Measurements from ENCODE around the gene ADD1.
"Not testable (repeated sequence)": the region's sequence is repeated elsewhere in the genome, so short reads cannot be mapped to it uniquely, and the experiment has no call there.

The ADD1 gene

DNA sequence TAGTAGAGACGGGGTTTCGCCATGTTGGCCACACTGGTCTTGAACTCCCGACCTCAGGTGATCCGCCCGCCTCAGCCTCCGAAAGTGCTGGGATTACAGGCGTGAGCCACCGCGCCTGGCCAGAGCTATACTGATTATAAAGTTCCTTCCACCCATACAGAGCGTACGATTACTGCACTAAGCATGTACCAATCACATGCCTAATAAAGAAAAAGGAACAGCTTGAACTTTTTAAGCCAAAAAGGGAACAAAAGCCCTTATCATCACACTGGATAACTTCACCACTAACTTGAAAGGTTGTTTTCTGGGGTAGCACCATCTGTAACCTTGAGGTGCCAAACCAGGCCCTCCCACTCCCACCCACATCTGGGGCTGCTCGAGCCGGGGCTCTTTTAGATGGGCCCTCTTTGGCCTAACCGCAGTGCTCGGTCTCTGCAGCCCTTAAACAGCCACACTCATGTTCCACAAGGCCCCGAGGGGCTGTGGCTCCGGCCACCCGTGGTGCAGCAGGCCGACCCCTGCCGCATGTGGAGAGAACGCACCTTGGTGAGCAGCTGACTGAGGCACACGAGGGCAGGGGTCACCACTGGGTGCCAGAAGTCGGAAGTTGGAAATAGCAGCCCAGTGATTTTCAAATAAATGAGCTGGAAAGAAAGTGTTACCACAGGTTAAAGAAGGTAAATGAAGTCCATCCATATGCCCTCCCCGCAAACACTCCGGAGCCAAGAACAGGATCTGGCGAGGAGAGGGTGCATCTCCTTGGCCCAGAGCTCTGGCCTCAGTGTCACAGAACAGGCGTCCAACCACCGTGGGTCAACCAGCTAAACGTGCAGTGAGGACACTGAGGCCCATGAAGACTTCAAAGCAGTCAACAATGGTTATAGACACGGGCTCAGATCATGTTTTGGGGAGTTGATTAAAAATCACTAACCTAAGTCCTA, 101.2 kb downstream of the ADD1 start:
- DNase-seq (ENCODE audit: low read depth): no peak

DNA sequence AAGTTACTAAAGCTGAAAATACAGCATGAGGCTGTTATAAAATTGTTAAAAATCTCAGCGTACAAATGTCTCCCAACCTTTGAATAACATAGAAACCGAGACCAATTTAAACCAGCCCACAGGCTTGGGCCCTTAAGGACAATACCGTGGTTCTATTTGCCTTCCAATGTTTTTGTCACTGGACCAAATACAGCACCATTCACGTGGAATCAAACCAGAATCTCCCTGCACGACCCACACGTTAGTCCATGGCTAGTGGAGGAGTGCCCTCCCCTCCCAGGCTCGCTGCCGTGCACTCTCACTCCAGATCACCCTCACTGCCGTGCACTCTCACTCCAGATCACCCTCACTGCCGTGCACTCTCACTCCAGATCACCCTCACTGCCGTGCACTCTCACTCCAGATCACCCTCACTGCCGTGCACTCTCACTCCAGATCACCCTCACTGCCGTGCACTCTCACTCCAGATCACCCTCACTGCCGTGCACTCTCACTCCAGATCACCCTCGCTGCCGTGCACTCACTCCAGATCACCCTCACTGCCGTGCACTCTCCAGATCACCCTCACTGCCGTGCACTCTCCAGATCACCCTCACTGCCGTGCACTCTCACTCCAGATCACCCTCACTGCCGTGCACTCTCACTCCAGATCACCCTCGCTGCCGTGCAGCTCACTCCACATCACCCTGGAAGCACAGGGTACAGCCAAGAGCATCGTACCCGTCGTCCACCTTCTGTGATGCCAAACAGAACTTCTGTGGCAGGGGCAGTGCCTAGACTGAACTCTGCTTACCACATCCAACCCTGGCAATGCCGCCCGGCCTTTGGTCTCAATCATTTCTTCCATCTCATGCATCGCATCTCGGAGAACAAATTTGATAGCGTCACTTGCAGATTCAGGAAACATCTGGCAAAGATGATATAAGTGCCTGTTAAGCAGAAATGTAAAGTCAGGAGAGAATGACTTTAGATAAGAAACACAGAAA, 102.3 kb downstream of the ADD1 start:
- not testable (repeated sequence) for DNase-seq (ENCODE audit: low read depth)

DNA sequence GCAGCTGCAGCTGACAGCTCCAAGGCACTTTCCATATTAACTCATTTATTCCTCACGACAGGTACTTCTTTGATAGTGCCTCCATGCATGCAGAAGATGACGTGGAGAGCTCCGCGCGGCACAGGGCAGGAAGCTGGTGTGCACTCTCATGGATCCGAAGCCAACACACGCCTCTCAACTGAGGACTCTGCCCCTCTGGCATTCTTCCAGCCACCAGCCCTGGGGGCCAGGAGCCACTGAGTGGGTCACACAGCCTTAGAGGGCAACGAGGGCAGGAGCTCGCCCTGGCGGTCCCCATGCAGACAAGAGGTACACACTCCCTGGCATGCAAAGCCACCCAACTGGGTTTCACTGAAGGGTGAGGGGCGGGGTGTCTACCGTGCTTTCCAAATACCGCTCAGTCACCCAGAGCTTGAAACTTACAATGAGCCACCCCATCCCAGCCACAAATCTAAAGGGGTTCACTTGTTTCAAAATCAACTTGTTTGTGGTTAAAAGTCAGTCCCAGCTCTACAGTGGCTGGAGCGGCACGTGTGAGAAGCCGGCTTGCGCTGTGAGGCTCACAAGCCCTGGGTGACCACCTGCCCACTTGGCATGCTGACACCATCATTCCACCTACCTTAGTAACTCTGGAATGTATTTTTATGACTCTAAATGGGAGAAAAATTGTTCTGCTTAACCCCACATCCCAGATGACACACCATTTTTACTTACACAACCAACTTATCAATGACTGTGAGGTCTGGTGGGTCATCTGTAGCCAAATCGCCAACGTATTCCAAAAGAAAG, 103.4 kb downstream of the ADD1 start:
- DNase-seq (ENCODE audit: low read depth): no peak

DNA sequence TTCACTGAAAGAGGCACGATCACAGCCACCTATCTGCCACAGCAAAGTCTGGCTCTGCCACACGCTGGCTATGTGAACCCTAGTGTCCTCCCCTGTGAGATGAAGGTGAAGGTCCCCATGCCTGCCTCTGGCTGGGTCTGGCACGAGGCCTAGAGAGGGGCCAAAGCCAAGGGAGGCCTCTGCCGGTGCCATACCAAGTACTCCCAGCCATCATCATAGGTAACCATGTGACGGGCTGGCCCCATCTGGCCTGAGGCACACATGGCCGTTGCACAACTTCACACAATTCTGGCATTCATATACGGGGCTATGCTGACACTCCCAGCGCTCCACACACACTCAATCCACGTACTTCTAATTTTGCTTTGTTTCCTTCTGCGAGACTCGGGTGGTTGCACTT, 104.3 kb downstream of the ADD1 start:
- no peak for DNase-seq (ENCODE audit: low read depth)

DNA sequence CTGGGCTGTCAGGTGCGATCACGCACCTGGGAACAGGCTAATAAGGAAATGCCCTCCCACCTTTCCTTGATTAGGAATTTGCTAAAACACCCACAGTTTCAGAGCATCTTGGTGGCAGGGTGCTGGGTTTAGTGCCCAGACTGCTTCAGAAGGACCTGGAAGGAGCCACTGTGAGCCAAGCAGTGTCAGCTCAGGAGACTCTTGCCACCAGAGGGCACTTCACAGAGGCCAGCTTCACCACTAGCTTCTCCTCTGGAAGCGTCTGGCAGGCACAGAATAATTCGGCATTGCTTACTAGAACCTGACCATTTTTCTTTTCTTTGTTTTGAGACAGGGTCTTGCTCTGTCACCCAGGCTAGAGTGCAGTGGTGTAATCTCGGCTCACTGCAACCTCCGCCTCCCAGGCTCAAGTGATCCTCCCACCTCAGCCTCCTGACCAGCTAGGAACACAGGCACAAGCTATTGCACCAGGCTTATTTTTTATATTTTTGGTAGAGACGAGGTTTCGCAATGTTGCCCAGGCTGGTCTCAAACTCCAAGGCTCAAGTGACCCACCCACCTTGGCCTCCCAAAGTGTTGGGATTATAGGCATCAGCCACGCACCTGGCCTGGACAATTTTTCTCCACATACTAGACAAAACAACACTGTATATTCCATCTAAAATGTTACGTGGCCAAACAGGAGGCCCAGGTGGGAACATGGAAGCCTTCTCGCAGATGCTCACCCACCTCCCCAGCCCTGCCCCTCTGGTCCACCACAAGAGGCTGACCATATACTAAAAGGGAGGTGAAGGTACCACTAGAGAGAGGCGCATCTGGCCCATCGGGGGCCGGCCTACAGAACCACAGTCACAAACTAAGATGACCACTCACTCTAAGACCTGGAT, 105.5 kb downstream of the ADD1 start:
- DNase-seq (ENCODE audit: low read depth): no peak

DNA sequence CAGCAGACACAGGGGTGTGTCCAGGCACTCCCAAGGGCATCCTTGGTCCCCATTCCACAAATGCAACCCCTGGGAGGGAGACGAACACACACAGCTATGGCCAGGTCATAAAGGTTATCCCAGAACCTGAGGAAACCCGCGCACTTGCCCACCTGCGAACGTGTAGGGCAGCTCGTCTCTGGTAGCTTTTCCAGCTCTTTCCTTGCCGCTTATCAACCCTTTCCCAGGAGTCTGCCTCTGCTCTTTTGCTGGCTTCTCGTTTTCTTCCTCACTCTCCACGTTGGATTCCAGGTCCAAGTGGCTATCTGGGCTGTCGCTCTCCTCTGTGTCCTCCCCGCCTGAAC, 106.1 kb downstream of the ADD1 start:
- DNase-seq (ENCODE audit: low read depth): no peak

DNA sequence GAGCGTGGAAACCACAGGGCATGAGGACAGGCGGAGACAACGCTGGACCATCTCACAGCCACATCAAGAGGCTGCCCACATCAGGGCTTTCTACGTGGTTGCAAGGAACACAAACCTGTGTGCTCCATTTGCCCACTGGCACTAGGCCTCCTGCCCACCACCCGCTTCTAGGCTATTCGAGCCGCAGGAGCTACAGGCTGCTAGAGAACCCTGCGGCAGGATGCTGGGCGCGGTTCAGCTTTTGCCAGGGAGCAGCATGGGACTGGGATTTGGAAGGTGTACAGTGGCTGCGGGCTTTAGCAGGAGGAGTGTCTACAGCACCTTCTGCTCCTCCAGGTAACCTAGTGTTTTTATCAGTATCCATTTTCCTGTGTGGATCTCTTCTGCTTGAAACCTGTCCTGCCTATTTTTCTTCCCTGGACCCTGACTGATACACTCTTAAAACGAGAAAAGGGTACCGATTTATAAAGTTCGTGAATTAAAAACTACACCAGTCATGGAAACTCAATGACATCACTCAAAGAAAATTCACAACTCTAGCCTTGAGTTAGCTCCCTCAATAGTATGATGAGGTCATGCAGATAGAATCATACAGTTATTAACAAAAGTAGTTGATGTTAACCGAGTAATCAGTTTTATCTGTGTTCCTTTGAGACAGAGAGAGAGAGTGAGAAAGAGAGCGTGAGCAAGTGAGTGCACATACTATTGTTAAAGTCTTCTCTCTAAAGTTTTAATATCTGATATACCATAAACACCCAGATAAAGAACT, 106.8 kb downstream of the ADD1 start:
- DNase-seq (ENCODE audit: low read depth): no peak

DNA sequence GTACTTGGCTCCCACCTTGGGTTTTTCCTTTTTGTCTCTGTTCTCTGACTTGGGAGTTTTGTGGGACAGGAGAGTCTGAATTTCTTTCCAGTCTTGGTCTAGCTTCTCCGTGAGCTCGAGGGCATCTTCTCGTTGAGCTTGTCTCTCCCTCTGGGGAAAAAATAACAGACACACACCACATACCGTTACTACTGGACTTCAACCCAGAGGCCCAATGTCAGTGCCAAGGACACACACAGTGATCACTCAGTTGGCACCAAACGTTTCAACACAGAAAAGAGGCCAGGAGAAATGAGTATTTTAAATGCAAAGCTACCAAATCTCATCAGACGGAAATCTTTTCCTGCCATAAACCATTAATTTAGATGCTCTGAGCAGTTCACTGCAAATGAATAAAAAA, 109.9 kb downstream of the ADD1 start:
- no peak for DNase-seq (ENCODE audit: low read depth)

DNA sequence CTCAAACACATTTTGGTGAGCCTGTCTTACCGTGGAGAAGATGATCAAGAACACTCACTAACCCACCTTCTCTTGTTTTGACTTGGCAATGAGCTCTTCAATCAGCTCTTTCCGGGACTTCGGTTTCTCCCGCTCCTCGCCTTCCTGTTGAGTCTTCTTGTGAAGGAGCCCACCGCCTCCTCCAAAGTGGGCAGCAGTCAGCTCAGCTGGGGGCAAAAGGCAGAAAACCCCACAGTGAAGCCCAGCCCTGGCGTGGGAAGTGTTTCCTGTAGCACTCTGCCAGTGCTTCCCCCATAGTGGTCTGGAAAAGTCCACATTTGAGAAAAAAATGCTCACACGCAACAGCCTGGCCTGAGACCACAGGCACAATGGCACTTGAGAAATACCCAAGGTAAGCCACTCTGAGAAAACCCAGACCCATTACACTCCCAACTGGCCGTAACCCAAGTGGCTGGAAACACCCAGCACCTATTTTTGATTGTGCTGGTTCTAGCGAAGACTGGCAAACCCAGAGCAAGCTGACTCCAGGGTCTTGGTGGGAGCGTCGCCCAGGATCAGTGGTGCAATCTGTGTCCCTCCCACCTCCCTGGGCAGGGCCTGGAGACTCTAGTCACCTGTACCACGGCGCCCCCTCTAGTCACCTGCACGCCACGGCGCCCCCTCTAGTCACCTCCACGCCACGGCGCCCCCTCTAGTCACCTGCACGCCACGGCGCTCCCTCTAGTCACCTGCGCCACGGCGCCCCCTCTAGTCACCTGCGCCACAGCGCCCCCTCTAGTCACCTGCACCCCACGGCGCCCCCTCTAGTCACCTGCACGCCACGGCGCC, 110.9 kb downstream of the ADD1 start:
- DNase-seq (ENCODE audit: low read depth): no peak

DNA sequence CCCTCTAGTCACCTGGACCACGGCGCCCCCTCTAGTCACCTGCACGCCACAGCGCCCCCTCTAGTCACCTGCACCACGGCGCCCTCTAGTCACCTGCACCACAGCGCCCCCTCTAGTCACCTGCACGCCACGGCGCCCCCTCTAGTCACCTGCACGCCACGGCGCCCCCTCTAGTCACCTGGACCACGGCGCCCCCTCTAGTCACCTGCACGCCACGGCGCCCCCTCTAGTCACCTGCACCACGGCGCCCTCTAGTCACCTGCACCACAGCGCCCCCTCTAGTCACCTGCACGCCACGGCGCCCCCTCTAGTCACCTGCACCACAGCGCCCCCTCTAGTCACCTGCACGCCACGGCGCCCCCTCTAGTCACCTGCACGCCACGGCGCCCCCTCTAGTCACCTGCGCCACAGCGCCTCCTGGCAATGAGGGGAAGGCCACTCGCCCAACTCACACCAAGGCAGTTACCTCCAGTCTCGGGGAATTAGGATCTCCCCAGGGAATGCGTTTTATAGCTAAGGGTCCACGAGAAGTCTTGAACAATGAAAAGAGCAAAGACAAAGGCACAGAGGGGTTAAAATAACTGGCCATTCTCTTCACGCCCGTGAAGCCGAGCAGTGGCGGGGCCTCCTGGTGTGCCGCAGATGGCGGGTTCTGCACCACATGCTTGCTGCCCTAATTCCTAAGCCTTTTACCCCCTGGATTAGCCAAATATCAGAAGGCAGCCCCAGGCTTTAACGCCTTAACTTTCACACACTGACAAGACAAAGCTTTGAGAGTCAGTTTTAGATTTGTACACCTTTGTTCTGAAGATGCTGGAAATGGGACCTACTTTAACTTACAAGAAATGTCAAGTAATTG, 111.8 kb downstream of the ADD1 start:
- DNase-seq (ENCODE audit: low read depth): not testable (repeated sequence)

DNA sequence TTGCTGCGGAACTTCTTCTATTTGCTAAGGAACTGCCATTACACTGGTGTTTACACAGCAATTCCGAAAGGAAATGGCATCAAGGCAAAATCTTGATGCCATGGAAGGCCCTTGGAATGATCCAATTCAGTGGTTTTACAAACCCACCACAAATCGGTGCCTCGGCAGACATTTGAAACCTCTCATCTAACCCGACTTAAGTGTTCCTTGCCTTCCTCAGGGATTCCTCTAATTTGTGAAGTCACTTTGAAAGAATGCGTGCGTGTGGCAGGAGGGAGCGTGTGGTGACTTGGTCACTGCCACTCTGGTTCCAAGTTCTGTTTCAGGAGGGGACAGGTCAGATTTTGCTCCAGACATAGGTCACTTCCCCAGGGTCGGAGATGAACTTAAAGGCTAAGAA, 114.8 kb downstream of the ADD1 start:
- DNase-seq (ENCODE audit: low read depth): no peak

DNA sequence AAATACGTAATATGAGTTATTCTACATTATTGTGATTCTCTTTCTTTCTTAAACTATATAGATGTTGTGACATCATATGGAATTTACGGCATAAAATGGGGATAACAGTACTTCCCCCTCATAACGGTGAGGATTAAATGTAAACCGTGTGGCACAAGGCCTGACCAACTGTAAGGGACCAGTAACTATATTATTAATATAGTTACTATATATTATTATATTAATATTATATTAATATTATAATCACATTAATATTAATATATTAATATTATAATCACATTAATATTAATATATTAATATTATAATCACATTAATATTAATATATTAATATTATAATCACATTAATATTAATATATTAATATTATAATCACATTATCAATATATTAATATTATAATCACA, 116.8 kb downstream of the ADD1 start:
- DNase-seq (ENCODE audit: low read depth): not testable (repeated sequence)

DNA sequence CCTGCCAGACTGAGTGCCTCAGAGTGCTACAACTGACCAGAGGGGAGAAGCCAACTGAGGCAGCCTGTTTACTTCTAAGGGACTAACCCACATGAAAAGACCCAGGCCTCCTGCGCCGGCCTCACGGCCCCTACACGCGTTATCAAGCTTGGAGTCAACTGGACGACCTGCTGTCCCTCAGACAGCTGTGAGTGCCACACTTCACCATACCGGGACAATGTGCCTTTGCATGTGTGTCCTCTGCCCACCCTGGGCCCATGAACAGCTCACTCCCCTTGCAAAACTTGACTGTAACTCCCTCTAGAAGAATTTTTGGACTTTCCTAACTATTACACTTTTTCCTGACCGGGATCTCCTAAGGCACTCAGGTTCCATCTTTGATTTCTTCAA, 117.8 kb downstream of the ADD1 start:
- no peak for DNase-seq (ENCODE audit: low read depth)

DNA sequence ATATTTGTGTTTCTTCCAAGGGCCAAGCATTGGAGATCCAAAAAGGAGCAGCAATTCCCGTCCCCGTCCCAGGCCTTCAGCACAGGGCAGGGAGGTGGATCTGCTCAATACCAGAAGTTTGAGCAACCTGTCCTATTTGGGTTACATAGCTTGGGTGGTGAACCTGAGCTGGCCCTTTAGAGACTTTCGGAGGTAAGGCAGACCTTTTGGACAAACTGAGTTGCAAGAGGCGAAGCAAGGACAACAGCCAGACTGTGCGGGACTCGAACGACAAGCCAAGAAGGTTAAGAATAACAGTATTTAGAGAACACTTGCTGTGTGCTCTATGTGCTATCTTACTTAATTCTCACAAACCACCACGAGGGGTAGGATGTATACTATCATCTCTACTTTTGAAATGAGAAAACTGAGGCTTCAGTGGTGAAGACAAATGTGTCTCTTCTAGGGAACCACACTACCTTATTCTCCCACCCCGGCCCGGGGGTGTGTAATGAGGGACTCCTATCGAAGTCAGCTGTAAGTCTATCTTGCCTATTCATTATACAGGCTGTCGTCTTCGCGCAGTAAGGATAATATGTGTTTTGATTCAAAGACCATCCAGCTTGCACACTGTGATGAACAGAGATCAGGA, 118.3 kb downstream of the ADD1 start:
- DNase-seq (ENCODE audit: low read depth): no peak

DNA sequence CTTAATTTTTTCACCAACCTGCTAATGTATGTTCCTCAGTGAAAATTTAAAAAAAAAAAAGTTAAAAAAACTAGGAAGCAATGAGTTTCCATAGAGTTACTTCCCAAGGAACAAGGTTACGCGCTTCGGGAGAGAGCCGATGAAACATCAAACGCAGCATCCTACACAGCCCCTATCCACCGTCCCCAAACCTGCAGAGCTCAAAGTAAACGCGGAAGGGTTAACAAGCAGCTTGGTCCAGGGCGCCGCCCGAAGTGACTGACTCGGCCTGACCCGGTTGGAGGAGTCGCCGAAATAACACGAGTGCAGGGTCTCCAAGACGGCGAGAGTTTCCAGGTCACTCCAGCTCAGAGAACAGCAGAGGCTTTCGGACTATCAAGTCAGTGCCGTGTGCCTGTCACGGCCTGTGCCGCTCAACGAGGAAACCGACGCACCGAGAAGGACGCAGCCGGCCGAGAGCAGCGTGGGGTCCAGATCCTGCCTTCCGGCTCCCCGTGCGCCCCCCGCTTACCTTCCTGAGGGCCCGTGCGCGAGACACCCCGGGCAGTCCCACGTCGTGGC, 119.0 kb downstream of the ADD1 start:
- DNase-seq (ENCODE audit: low read depth): no peak

DNA sequence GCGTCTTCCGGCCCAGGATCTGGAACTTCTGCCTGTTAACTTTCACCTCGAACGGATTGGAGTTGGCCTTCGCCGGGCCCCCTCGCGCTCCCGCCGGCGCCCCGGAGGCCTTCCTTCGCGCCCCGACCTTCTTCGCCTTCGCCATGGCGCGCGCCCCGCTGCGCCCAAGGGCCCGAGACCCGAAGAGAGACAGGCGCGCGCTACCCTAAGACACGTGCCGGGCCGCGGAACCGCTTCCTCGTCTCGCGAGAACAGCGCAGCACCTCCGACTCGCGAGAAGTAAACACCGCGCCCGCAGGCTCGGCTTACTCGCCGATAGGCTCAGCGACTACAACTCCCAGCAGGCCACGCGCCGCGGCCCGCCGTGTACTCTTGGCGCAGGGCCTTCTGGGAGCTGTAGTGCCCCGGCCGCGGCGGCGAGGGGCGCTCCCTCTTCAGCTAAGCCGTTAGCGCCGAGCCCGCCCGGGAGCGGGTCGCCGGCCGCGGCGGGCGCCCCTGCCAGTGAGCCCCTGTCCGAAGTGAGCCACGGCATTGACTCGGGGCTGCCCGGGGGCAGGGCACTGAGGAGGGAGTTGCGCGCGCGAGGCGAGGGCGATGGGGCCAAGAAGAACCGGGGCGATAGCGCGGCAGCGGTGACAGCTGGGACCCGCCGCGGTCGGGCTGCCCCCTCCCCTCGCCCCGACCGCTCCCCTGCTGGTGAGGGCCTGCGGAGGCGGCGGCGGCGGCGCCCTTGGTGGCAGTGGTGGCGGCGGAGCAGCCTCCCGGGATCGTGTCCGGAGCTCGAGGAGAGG, 119.7 kb downstream of the ADD1 start, which contains the start of the genes GRK4 and NOP14:
GRK4 (plus strand) TSS at position 397 of the 791 bp plus-strand sequence. CDS start 500 bp downstream, outside the sequence.
NOP14 (minus strand) TSS at position 232 of the 791 bp plus-strand sequence; CDS start at position 145, 87 bp downstream.
- DNase-seq (ENCODE audit: low read depth): peak; percentile 87

All from stimulated activated CD8-positive, alpha-beta memory T cell treated with anti-CD3 and anti-CD28 coated beads, Interleukin-15, amount 100 ng/mL, for 24 hours (primary cell).